Stimulated activated CD8-positive, alpha-beta memory T cell treated with anti-CD3 and anti-CD28 coated beads, Interleukin-4, amount 100 ng/mL, for 48 hours (primary cell): Measurements from ENCODE around the gene GARRE1.
"Not testable (repeated sequence)": the region's sequence is repeated elsewhere in the genome, so short reads cannot be mapped to it uniquely, and the experiment has no call there.

Experiments
- DNase-seq: peaks from one replicate; pipeline ENCODE4 v3.0.0-alpha.2; 2020

Gene GARRE1

GRCh38 chr19:34232566-34233481 is 21.5 kb upstream of the GARRE1 start:
- peak; percentile 40 for DNase-seq

GRCh38 chr19:34235425-34235940 is 18.9 kb upstream of the GARRE1 start:
- no peak for DNase-seq

GRCh38 chr19:34236035-34236987 is 18.0 kb upstream of the GARRE1 start:
- DNase-seq = no peak

GRCh38 chr19:34237283-34237682 is 17.1 kb upstream of the GARRE1 start:
- no peak for DNase-seq

- no peak for DNase-seq
These were observed 16.4 kb upstream of the GARRE1 start for GRCh38 chr19:34237939-34238338.

- DNase-seq = peak; percentile 41
These were observed 12.6 kb upstream of the GARRE1 start for GRCh38 chr19:34241513-34242337.

GRCh38 chr19:34243138-34243875 is 11.0 kb upstream of the GARRE1 start:
- not testable (repeated sequence) for DNase-seq

GRCh38 chr19:34243876-34244578 is 10.3 kb upstream of the GARRE1 start:
- no peak for DNase-seq

- DNase-seq = no peak
These were observed 9.6 kb upstream of the GARRE1 start for GRCh38 chr19:34244611-34245299.

- DNase-seq = no peak
These were observed 8.0 kb upstream of the GARRE1 start for GRCh38 chr19:34246340-34246739.

GRCh38 chr19:34248941-34249340 is 5.4 kb upstream of the GARRE1 start:
- DNase-seq = no peak

GRCh38 chr19:34253167-34253566 is 1.2 kb upstream of the GARRE1 start:
- not testable (repeated sequence) for DNase-seq

GRCh38 chr19:34253681-34254045 is 691 bp upstream of the GARRE1 start:
- DNase-seq = not testable (repeated sequence)

- DNase-seq = peak; percentile 52
These were observed 511 bp downstream of the GARRE1 start for GRCh38 chr19:34254698-34255432.

GRCh38 chr19:34255546-34255945 is 1.2 kb downstream of the GARRE1 start:
- no peak for DNase-seq

GRCh38 chr19:34256835-34257558 is 2.6 kb downstream of the GARRE1 start:
- no peak for DNase-seq

- no peak for DNase-seq
These were observed 3.2 kb downstream of the GARRE1 start for GRCh38 chr19:34257559-34257924.

- no peak for DNase-seq
These were observed 5.2 kb downstream of the GARRE1 start for GRCh38 chr19:34259367-34260095.
